Epithelial cell of proximal tubule (primary cell): ENCODE measurements around the gene TRIM44. TPM values are rescaled to one million over a fixed set of nuclear protein-coding genes. Genes with fewer than 3 reads are reported as not detected.

Experiments used
- DNase-seq: peaks from one replicate; pipeline ENCODE4 v3.0.0-alpha.2; 2011; ENCODE audit warnings: low read depth
- H3K4me3 ChIP-seq: 2 replicates; pipeline ENCODE4 v1.5.1; 2011; ENCODE audit warnings: low read depth, mild to moderate bottlenecking, low read length
- CTCF ChIP-seq: conservative IDR thresholded peaks from 2 replicates; pipeline ENCODE4 v1.5.1; 2012; ENCODE audit warnings: low read depth, mild to moderate bottlenecking, low read length
- total RNA-seq: library from RNA; depleted of rRNA; stranded (reverse); fragments of >200 nt; gene quantifications from 2 replicates; pipeline ENCODE4 v1.2.3, GENCODE V29; 2015

The TRIM44 gene
- total RNA-seq, 1 donor from 2014 or later = 42.1 TPM

- DNase-seq = no peak
- no peak overlapping the region for H3K4me3 ChIP-seq
- TF ChIP-seq CTCF = no peak
These were observed 25.4 kb downstream of the TRIM44 start for GRCh38 chr11:35688023-35688422.

- TF ChIP-seq CTCF = no peak
- DNase-seq = no peak
- H3K4me3 ChIP-seq = no peak overlapping the region
These were observed 26.8 kb downstream of the TRIM44 start for GRCh38 chr11:35689081-35689996.

- no peak for DNase-seq
- no peak for TF ChIP-seq CTCF
- H3K4me3 ChIP-seq = no peak overlapping the region
These were observed 39.6 kb downstream of the TRIM44 start for GRCh38 chr11:35702126-35702525.

GRCh38 chr11:35709376-35709775, 46.8 kb downstream of the TRIM44 start:
- DNase-seq = no peak
- no peak for TF ChIP-seq CTCF
- H3K4me3 ChIP-seq = no peak overlapping the region

- peak; percentile 52 for TF ChIP-seq CTCF
- no peak for DNase-seq
These were observed 48.8 kb downstream of the TRIM44 start for GRCh38 chr11:35711173-35711910.

GRCh38 chr11:35711924-35712323, 49.3 kb downstream of the TRIM44 start:
- H3K4me3 ChIP-seq = no peak overlapping the region
- no peak for TF ChIP-seq CTCF
- DNase-seq = no peak

More at GRCh38 chr11:35711173-35711910, 48.8 kb downstream of the TRIM44 start:
- no peak overlapping the region for H3K4me3 ChIP-seq
